NCI-H2227 (cell line): Measurements from ENCODE around the gene RAB3IL1.
A peak's percentile ranks its signal among the peaks of the same experiment; 100 is the strongest.
"Not testable (repeated sequence)": the region's sequence is repeated elsewhere in the genome, so short reads cannot be mapped to it uniquely, and the experiment has no call there.

Experiments used
- DNase-seq: peaks from one replicate; lab custom pipeline; 2025; ENCODE audit not compliant: unreplicated experiment; lab: John Stamatoyannopoulos, UW

RAB3IL1 gene

GRCh38 chr11:61954106-61954850 lies 36.9 kb upstream of the RAB3IL1 start:
- no peak for DNase-seq

DNA sequence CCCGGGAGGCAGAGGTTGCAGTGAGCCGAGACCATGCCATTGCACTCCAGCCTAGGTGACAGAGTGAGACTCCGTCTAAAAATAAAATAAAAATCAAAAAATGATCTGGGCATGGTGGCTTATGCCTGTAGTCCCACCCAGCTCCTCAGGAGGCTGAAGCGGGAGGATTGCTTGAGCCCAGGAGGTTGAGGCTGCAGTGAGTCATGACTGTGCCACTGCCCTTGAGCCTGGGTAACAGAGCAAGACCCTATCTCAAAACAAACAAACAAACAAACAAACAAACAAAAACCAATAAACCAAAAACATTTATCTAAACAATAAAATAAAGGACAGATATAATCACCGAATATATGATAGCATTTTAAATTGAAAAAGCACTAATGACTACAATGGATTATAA lies 36.3 kb upstream of the RAB3IL1 start:
- DNase-seq, result not testable (repeated sequence)

GRCh38 chr11:61952882-61953281 lies 35.5 kb upstream of the RAB3IL1 start:
- DNase-seq, result no peak

DNA sequence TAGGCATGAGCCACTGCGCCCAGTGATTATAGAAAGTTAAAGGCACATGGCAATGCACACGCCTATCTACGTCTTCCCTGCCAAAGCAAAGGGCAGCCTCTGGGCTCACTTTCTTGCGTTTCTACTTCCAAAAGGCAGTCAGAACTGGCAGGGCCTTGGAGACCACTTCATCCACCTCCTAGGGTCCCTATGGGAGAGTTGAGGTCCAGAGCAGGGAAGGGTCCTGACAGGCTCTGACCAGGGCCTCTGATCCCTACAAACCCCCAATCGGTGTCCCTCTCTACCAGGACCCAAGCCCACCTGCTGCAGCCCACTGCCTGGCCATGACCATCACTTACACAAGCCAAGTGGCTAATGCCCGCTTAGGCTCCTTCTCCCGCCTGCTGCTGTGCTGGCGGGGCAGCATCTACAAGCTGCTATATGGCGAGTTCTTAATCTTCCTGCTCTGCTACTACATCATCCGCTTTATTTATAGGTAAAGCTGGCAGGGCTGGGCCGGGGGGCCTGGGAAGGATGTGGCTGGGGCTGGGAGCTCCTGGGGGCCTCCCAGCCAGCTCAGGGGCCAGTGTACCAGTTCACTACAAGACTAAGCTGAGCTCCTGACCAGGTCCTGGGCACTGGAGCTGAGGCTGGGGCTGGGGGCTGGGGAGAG lies 34.2 kb upstream of the RAB3IL1 start:
- no peak for DNase-seq

DNA sequence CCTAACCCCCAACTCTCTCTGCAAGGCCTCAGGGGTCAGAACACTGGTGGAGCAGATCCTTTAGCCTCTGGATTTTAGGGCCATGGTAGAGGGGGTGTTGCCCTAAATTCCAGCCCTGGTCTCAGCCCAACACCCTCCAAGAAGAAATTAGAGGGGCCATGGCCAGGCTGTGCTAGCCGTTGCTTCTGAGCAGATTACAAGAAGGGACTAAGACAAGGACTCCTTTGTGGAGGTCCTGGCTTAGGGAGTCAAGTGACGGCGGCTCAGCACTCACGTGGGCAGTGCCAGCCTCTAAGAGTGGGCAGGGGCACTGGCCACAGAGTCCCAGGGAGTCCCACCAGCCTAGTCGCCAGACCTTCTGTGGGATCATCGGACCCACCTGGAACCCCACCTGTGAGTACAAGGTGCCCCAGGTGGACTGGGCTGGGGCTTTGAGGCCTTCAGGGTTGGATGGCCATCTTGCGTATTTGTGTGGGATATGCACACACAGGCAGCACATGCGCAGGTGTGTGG lies 32.7 kb upstream of the RAB3IL1 start, which contains the start of gene BEST1:
TSS of gene BEST1 (plus strand) at position 317 of the 513 bp plus-strand sequence. CDS start 1,456 bp downstream, outside the sequence.
- DNase-seq, result no peak

GRCh38 chr11:61949169-61950034 lies 32.0 kb upstream of the RAB3IL1 start:
- peak; percentile 95 for DNase-seq

- no peak for DNase-seq
These were observed 31.1 kb upstream of the RAB3IL1 start for GRCh38 chr11:61948505-61948904.

- peak; percentile 87 for DNase-seq
These were observed 30.3 kb upstream of the RAB3IL1 start for GRCh38 chr11:61947486-61948210.

DNA sequence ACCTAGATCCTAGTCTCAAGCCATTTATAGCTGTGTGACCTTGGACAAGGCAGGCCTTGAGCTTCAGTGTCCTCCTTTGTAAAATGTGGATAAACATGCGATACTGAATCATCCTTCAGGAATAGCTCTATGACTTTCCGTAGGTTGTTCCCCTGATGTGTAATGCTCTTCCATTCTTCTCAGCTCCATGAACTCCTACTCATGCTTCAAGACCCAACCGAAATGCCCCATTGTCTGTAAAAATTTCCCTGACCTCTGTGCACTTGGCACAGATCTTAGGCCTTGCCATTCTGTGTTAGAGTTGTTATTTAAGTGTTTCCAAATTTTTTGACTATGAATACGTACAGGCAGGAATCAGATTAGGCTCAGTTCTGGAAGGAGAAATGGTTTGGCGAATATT lies 29.5 kb upstream of the RAB3IL1 start:
- DNase-seq, result no peak

DNA sequence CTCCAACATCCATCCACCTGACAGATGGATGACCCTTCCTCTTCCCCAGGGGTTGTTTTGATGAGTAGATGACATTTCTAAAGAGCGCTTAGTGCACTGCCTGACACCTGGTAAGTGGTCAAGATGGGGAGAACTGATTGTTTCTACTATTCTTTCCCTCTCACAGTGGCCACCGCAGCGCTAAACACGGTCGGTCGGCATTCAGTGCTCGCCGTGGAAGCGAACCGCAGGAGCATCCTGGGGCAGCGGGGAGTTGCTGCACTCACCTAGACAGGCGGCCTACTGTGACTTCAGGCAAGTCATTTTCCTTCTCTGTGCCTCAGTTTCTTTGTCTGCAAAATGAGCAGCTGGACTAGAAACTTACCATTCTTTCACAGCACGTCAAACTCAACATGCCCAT lies 27.8 kb upstream of the RAB3IL1 start:
- DNase-seq, result no peak

DNA sequence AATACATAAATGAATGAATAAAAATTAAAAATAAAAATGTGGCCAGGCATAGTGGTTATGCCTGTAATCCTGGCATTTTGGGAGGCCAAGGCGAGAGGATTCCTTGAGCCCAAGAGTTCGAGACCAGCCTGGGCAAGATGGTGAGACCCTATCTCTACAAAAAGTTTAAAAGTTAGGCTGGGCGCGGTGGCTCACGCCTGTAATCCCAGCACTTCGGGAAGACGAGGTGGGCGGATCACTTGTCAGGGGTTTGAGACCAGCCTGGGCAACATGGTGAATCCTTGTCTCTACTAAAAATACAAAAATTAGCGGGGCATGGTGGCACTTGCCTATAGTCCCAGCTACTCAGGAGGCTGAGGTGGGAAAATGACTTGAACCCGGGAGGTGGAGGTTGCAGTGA lies 23.1 kb upstream of the RAB3IL1 start:
- no peak for DNase-seq

DNA sequence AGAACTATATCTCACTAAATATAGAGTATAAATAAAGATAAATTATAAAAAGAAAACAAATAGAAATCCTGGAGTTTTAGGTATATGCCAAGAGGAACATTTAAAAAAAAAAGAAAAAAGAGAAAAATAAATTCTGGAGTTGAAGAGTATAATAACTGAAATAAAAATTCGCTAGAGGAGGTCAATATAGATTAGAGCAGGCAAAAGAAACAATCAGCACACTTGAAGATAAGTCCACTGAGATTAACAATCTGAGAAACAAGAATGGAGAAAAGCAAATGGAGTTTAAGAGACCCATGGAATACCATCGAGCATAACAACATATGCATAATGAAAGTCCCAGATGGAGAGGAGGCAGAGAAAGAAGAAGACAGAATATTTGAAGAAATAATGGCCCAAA lies 18.5 kb upstream of the RAB3IL1 start:
- DNase-seq, result no peak

GRCh38 chr11:61930933-61931332 lies 13.6 kb upstream of the RAB3IL1 start:
- DNase-seq, result no peak

- DNase-seq, result no peak
These were observed 11.2 kb upstream of the RAB3IL1 start for GRCh38 chr11:61928606-61929005.

DNA sequence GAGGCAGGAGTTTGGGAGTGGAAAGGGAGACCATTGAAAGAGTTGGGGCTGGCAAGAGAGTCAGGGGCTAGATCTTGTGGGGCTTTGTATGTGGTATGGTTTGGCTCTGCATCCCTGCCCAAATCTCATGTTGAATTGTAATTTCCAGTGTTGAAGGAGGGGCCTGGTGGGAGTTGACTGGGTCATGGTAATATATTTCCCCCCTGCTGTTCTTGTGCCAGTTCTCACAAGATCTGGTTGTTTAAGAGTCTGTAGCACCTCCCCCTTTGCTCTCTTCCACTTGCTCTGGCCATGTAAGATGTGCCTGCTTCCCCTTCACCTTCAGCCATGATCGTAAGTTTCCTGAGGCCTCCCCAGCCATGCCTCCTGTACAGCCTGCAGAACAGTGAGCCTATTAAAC lies 10.1 kb upstream of the RAB3IL1 start:
- no peak for DNase-seq

- DNase-seq, result no peak
These were observed 8.9 kb upstream of the RAB3IL1 start for GRCh38 chr11:61926235-61926634.

GRCh38 chr11:61925736-61926135 lies 8.4 kb upstream of the RAB3IL1 start:
- DNase-seq, result no peak

GRCh38 chr11:61924064-61924455 lies 6.7 kb upstream of the RAB3IL1 start:
- no peak for DNase-seq

GRCh38 chr11:61923166-61924063 lies 6.0 kb upstream of the RAB3IL1 start:
- DNase-seq, result peak; percentile 44

DNA sequence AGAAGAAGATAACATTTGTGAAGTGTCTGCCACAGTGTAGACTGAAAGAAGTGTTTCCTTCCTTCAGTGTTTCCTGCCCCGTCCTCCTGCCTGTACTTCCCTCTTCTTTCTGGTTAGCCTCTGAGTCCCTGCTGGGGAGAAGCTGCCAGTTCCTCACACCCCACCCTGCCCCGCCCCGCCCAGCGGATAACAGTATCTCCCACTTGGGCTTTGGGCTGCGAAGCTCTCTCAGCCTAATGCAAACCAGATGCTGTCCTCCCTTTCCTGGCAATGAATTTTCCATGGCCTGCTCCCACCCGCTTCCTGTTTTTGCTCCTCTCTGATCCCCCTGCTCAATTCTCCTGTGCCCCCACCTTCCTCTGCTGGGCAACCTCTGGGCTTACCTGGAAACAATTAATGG lies 5.2 kb upstream of the RAB3IL1 start:
- DNase-seq, result no peak
